GOT3 (cell line): ENCODE data around the gene XIRP1.
"Not testable (repeated sequence)": the region's sequence is repeated elsewhere in the genome, so short reads cannot be mapped to it uniquely, and the experiment has no call there.

ENCODE experiments used
- DNase-seq: peaks from one replicate; lab custom pipeline; 2025; ENCODE audit warnings: mixed read lengths; lab: John Stamatoyannopoulos, UW

The XIRP1 gene

GRCh38 chr3:39192490-39193092 lies at the start of gene XIRP1:
Gene XIRP1, minus strand, starts transcription at chr3:39192595. Its CDS starts 3,150 bp downstream, at chr3:39189445.
- no peak for DNase-seq

- no peak for DNase-seq
Measured at GRCh38 chr3:39241561-39241960, 49.2 kb upstream of the XIRP1 start.

DNA sequence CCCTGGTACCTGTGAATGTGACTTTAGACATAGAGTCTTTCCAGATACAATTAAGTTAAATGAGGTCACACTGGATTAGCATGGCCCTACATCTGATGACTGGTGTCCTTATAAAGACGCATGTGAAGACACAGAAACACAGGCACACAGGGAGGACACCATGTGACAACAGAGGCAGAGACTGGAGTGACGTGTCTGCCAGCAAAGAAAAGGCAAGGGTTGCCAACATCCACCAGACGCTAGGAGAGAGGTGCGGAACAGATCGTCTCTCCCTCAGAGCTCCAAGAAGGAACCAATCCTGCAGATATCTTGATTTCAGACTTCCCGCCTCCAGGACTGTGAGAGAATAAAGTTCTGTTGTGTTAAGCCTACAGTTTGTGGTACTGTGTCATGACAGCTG lies 44.6 kb upstream of the XIRP1 start:
- no peak for DNase-seq

DNA sequence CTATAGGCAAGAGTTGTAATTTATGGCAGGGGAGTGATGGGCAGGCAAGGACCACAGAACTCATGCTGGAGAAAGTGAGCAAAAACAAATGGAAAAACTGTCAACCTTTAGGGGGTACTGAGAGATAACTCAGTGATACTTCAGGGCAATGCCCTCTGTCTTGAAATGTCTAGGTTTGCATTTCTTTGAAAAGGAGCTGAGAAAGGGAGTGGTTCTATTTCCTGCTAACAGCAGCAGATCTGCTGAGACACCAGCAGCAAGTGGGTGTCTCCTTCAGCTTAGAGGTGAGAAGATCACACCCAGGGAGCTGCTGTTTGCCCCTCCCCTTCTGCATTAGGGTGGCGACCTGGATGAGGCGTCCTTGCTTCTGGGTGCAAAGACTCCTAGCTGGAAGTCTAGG lies 42.3 kb upstream of the XIRP1 start:
- DNase-seq: no peak

- no peak for DNase-seq
Measured at GRCh38 chr3:39232859-39233258, 40.5 kb upstream of the XIRP1 start.

- DNase-seq: no peak
Measured at GRCh38 chr3:39230453-39230852, 38.1 kb upstream of the XIRP1 start.

- DNase-seq: no peak
Measured at GRCh38 chr3:39228496-39228895, 36.1 kb upstream of the XIRP1 start.

GRCh38 chr3:39227596-39227995 lies 35.2 kb upstream of the XIRP1 start:
- DNase-seq: not testable (repeated sequence)

DNA sequence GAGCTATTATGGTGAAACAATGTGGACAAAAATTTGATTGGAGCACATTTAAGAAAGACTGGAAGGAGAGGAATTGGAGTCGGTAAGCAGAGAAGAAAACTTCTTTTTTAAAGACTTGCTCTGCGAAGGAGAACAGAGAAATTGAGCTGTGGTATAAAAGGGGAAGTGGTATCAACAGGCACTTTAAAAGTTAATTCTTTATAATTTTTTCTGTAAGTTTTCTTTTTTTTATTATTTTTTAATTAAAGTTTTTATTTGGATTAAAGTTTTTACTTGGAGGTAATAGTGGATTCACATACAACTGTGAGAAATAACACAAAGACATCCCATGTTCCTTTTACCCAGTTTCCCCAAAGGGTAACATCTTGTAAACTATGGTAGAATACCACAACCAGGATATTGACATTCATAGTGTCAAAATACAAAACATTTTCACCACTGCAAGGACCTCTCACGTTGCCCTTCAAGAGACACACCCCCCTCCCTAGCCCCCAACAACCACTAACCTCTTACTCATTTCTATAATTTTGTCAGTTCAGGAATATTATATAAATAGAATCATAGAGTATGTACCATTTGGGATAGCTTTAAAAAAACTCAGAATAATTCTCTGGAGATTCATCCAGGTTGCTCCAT lies 33.8 kb upstream of the XIRP1 start:
- DNase-seq: no peak

- no peak for DNase-seq
Measured at GRCh38 chr3:39224288-39224687, 31.9 kb upstream of the XIRP1 start.

- DNase-seq: no peak
Measured at GRCh38 chr3:39222939-39223338, 30.5 kb upstream of the XIRP1 start.

GRCh38 chr3:39222462-39222861 lies 30.1 kb upstream of the XIRP1 start:
- DNase-seq: no peak

DNA sequence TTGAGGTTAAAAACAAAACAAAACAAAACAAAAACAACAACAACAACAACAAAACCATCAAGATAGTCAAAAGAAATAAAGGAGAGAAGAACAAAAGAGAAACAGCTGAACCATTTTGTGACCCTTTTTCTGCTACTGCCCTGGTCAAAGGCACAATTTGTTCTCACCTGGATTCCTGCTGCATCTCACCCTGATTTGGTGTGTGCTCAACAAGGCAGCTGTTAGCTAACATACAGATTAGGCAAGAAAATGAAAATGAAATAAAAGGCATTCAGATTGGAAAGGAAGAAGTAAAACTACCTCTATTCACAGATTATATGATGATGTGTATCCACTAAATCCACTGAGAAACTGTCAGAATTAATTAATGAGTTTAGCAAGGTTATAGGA lies 28.7 kb upstream of the XIRP1 start:
- DNase-seq: no peak

- DNase-seq: no peak
Measured at GRCh38 chr3:39220407-39221140, 28.2 kb upstream of the XIRP1 start.

DNA sequence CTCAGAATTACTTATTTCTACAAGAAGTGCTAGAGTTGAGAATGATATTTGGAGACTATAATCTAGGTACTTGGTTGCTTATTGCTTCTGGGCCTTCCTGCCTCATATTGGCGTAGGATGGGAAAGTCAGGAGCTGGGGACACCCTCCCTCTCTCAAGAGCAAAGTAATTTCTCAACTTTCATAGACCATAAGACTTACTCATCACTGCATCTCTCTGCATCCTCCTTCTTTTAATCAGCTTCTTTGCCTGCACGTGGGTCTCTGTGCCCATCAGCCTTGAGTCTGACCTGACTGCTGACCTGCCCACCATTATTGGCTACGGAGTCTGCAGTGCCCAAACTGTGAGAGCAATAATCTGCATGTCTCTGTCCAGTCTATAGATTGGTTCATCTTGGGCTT lies 27.3 kb upstream of the XIRP1 start:
- no peak for DNase-seq

DNA sequence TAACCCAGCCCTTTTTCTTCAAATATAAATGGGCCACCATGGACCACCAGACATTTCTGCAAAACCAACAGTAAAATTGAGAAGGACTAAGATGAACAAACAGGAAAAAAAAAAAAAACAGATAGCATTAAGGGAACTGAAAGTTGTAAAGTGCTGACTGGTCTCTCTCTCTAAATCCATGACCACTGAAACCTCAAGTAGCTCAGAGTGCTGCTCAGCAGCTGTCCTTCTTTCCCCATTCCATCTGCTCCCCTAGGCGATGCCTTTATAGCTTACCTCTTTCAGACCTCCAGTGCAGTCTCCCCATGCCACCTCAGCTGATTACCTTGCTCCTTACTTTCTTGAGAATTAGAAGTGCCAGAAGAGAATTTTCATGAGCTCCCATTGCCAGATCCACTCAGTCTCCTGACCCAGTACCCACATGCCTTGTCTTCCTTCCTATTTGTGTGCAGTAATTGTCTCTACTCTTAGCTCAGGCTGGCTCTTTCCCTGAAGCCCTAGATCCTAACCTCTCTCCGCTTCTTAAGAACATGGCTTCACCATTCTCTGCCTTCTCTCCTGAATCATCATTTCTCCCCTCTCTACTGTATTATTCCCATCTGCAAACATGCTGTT lies 23.9 kb upstream of the XIRP1 start:
- no peak for DNase-seq

- no peak for DNase-seq
Measured at GRCh38 chr3:39213613-39214012, 21.2 kb upstream of the XIRP1 start.

DNA sequence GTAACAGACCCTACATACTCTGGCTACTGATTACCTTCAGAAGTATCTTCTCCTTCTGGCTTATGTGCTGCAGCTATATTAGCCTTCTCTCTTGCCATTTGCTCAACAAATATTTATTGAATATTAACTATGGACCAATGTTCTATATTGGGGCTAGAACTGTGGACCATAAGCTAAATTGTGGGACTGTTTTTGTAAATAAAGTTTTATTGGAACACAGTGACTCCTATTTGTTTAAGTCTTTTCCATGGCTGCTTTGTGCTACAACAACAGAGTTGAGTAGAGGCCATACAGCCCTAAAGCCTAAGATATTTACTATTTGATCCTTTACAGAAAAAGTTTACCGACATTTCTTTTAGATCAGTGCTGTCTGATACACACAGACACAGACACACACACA lies 20.3 kb upstream of the XIRP1 start:
- DNase-seq: no peak

DNA sequence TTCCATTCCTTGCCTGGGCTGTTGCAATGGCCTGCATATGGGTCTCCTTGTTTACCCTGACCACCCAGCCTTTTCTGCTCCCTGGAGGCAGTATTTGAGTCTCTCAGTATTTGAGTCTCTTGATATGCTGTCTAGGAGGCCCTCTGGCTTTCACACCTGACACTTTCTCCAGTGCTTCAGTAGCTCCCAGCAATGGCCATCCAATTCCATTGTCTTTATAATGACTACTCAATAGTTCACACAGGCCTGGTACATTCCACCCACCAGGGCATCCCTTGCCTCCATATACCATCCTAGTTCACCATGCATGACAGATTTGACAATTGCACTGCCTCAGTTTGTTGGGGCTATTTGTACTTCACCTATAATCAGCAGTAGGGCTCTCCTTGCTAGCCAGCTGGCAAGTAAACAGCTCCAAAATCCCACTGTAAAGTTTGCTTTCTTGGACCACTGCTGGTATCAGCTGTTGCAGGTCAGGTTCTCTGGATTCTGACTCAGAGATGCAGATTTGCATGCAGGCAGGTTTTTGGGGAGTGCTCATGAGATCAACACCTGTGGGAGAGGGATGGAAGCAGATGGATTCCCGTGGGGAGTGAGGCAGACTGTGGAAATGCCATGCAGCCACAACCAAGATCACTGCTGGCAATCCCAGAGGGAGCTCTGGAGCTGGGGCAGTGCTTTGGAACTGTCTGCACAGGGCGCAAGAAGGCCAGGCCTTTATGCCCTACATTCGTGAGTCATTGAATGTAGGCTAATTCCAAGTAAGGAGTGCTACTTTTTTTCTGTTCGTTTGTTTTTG lies 19.1 kb upstream of the XIRP1 start:
- no peak for DNase-seq

- no peak for DNase-seq
Measured at GRCh38 chr3:39210078-39210477, 17.7 kb upstream of the XIRP1 start.

GRCh38 chr3:39209329-39209970 lies 17.1 kb upstream of the XIRP1 start:
- DNase-seq: no peak
